Vagina (tissue), 2 donors: ENCODE measurements around the gene EVL.

Experiments
- POLR2A ChIP-seq, 2 donors: fragments of 450-650 bp; IDR thresholded peaks; one replicate each; pipeline ENCODE4 v1.6.1; 2017; ENCODE audit warnings: antibody characterized with exemption in 2 of 2, mild to moderate bottlenecking in 2 of 2, moderate library complexity in 2 of 2
- POLR2AphosphoS5 ChIP-seq, 2 donors: sonication (generic); formaldehyde crosslinking; IDR thresholded peaks; one replicate each; pipeline ENCODE4 v1.9.0; 2017; ENCODE audit warnings: antibody characterized with exemption in 2 of 2, mild to moderate bottlenecking in 2 of 2, low read depth in 1 of 2; ENCODE audit not compliant: insufficient read depth in 1 of 2
- TF ChIP-seq, protein P1 (sequence below), 3 experiments: fragments of 450-650 bp in 2 of 3; fragments of 200-600 bp in 1 of 3; sonication (generic) in 1 of 3; IDR thresholded peaks; one replicate each; pipeline ENCODE4 v1.5.1; 2017 to 2019; ENCODE audit warnings: antibody characterized with exemption in 3 of 3, mild to moderate bottlenecking in 2 of 3, moderate library complexity in 2 of 3

DNA sequence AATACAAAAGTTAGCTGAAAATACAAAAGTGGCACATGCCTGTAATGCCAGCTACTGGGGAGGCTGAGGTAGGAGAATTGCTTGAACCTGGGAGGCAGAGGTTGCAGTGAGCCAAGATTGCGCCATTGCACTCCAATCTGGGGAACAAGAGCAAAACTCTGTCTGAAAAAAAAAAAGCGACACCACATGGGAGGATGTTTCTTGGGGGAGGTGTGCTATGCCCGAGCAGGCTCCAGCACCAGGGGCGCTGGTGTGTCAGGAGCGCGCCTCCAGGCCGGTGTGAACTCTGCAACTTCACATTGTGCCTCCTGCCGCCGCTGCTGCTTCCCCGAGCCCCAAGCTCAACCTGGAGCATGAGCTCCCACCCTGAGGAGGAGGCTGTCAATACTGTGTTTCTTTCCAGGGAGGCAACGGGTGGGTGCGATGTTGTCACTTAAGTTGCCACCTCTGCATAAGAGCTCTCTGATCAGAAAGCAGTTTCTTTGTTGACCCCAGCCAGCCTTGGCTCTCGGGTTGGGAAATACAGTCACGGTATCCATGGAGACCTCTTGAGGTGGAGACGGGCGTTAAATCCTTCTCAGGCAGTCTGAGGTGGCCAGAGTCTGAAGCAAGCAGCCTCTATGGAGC is 75.3 kb downstream of the EVL start:
- TF ChIP-seq, protein P1, sequence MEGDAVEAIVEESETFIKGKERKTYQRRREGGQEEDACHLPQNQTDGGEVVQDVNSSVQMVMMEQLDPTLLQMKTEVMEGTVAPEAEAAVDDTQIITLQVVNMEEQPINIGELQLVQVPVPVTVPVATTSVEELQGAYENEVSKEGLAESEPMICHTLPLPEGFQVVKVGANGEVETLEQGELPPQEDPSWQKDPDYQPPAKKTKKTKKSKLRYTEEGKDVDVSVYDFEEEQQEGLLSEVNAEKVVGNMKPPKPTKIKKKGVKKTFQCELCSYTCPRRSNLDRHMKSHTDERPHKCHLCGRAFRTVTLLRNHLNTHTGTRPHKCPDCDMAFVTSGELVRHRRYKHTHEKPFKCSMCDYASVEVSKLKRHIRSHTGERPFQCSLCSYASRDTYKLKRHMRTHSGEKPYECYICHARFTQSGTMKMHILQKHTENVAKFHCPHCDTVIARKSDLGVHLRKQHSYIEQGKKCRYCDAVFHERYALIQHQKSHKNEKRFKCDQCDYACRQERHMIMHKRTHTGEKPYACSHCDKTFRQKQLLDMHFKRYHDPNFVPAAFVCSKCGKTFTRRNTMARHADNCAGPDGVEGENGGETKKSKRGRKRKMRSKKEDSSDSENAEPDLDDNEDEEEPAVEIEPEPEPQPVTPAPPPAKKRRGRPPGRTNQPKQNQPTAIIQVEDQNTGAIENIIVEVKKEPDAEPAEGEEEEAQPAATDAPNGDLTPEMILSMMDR (IDR thresholded peaks at IDR 0.05): no peak
- TF ChIP-seq POLR2A (IDR thresholded peaks at IDR 0.05): no peak
- TF ChIP-seq POLR2AphosphoS5 (IDR thresholded peaks at IDR 0.05; ENCODE audit: insufficient read depth in 1 of 2, low read depth in 1 of 2): no peak
